LNCAP (cell line): ENCODE data around the gene NCK2.

ENCODE experiments used
- CTCF ChIP-seq: fragments of 450-650 bp; IDR thresholded peaks from 2 replicates; pipeline ENCODE4 v1.5.1; 2017; ENCODE audit warnings: mild to moderate bottlenecking

Gene NCK2

GRCh38 chr2:105798595-105798994, 53.9 kb downstream of the NCK2 start:
- TF ChIP-seq CTCF, result no peak

GRCh38 chr2:105800036-105800713, 55.5 kb downstream of the NCK2 start:
- TF ChIP-seq CTCF, result no peak

GRCh38 chr2:105800953-105801635, 56.4 kb downstream of the NCK2 start:
- no peak for TF ChIP-seq CTCF

GRCh38 chr2:105801961-105802360, 57.2 kb downstream of the NCK2 start:
- TF ChIP-seq CTCF, result no peak

GRCh38 chr2:105802587-105802986, 57.9 kb downstream of the NCK2 start:
- TF ChIP-seq CTCF, result no peak

- no peak for TF ChIP-seq CTCF
Measured at GRCh38 chr2:105803337-105803736, 58.6 kb downstream of the NCK2 start.

- TF ChIP-seq CTCF, result no peak
Measured at GRCh38 chr2:105803773-105804172, 59.1 kb downstream of the NCK2 start.
